Limb (tissue), 2 donors: Measurements from ENCODE around the gene POU3F2.
A peak's percentile ranks its signal among the peaks of the same experiment; 100 is the strongest.

Experiments
- DNase-seq, 2 donors: peaks; one replicate each; pipeline ENCODE4 v3.0.0-alpha.2; 2016; ENCODE audit errors: extremely low spot score in 2 of 2

POU3F2 gene

DNA sequence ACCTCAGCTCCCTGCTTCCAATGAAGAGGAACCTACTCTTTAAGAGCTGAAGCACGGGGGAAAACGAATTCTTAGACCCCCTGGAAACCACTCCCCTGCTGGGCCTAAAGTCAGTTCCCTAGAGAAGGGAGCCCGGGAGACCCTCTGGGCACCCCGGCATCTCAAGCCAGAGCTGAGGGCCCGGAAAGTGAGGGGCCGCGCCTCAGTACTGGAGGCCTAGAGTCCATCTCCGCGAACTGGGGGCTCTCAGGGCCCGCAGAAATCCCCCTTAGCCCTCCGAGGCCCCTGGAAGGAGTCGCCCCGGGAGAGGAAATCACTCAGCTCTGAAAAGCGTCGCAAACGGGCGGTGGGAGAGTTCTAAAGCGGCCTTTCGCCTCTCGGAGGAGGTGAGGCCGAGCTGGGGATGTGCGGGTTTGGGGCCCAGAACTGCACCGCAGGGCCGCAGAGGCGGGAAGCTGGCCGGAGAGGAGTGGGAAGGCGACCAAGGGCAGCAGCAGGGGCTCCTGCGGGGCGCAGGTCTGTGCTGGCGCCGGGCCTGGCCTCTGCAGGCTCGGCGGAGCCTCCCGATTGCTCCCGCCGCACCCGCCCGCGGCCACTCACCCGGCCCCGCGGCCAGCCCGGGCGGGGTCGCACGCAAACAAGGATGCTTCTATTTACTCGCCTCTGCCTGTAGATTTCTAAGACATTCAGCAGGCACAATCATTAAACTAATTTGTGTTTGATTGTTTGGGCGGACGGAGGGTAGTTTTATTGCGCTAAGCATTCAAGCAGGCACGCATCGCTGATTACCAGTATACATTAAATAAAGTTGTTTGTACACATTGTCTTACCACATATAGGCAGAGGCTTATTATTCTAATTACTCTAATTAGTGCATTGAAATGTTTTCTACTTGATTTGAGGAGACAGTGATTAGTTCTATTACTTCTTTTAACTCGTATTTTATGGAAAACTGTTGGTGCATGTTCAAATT is 9.2 kb downstream of the POU3F2 start:
- DNase-seq = peak in 1 of 2 donors; percentile 58

DNA sequence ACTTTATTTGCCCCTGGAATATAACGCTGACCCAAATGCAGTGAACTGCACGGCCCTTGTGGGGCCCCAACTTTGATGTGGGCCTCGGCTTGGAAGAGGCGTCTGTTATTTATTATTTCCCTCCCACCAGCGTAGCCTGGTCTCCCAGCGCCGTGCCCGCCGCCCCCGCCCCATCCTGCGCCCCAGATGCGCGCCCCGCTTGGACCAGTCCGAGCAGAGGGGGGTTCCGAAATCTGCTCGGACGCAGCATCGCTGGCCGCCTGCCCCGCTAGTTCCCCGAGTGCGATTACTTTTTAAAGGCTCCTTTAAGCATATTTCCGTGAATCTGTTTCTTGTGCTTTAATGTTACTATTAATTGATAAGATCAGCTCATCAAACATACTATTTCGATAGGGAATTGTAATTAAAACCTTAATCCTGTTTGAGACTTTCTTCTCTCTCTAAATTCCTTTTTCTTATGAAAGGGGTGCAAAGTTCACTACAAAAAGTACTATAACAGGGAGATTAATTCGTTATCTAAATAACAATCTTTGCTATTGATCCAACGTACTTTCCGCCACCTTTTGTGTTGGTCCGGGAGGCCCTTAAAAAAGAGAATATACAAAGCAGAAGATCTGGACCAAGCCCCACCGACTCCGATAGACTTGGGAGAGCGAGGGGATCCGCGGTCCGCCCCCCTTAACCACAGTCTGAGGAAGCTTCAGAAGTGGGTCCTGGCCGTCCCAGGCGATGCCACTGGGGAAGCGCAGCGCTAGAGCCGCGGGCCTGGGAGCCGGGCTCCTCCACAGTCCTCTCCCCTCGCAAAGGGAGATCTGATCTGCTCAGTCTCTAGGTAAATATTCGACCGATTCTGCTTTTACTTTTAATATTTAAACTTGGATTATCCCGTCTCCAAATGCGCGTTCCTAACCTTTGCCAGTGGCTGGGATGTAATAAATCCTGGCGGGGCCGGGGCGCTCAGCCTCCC is 10.2 kb downstream of the POU3F2 start:
- peak in 1 of 2 donors; percentile 62 for DNase-seq

DNA sequence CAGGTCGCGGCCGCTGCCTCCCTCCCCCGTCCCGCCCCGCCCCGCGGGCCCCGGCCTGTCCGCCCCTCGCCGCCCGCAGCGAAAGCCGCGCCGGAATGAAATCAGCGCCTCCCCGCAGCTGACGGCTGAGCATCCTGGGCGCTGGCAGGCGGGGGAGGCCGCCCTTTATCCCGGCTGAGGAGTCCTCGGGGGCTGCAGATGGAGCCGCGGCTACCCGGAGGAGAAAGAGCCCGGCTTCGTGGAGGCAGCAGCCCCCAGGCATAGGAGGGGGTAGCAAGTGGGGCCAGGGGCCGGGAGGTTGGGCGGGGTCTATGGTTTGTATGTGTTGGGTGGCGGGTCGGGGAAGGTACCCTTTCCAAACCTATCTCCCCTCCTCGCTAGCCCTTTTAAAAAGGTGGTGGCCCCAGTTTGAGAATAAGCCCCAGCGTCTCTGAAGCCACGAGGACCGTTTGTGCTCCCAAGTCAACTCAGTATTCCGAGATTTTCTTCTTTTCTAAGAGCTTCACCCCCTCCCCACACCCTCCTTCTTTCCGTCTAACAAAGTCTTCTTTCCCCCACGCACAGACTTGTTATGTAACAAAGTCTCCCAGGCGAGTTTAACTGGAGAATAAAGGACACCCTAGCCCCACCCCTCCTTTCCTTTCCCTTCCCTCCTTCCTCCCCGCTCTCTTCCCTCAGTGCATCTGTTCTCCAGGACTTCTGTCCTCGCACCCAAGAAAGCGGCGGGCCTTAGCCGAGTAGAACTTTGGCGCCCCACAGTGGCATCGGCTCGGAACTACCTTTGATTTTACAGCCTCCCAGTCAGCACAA is 11.0 kb downstream of the POU3F2 start:
- peak; percentile 87 to 92 for DNase-seq

DNA sequence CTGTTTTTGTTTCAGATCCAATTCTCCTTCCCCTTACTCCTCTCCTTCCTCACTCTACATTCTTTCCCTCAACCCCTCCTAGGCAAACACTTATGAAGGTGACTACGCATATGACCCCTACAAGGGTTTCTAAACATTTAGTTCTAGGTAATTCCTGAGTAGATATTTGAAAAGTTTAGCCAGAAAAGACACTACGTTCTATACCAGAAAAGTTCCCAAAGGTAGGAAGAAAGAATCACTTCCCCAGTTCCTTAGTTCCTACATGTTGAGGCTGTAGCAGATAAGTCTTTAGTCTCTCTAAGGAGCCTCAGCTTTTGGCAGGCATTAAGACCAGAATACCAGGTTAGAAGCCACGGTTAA is 11.6 kb downstream of the POU3F2 start:
- DNase-seq = no peak

DNA sequence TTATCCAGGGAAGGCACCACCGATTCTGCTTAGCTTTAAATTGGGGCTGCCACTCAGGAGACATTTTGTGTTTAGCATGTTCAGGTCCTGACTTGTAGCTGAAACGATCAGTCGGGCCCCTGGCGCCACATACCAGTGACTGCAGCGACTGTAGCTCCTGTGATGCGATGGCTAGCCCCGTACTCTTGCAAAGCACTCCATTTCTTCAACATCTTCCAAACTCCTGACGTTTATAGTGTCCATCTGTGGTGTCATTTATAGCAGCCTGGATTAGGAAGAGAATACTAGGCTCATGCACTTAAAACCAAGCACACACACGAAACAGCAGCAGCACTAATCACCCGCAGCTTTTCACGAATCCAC is 13.0 kb downstream of the POU3F2 start:
- no peak for DNase-seq

DNA sequence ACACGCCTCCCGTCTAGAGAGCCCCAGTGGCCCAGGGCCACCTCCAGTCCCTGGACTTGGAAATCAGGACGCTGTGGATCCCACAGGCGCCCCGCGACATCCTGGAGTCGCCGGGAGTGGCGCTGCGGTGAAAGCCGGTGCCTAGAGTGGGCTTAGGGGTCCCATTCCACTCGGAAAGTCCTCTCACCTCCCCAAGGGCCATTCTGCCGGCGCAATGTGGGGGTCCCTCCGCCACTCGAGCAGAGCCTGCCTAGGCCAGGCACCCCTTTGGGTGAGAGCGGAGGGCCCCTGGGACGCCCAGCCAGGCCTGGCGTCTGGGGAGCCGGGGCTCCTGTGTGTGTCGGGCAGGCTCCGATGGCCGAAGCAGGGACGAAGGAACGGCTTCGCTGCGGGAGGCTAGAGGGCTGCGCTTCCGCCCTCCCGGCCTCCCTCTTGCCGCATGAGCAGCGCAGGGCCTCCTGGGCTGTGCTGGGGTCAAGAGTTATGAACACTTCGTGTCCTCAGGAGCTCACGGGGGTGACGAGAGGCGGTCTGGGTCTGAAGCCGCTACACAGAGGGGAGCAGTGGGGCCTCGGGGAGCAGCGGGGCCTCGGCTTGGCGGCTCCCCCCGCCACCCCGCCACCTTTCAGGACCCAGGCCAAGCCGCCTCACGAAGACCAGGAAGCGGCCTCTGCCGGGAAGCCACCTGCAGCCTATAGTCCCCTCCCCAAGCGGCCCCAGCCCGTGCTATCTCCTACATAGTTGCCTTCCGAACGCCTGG is 13.6 kb downstream of the POU3F2 start:
- peak in 1 of 2 donors; percentile 53 for DNase-seq

DNA sequence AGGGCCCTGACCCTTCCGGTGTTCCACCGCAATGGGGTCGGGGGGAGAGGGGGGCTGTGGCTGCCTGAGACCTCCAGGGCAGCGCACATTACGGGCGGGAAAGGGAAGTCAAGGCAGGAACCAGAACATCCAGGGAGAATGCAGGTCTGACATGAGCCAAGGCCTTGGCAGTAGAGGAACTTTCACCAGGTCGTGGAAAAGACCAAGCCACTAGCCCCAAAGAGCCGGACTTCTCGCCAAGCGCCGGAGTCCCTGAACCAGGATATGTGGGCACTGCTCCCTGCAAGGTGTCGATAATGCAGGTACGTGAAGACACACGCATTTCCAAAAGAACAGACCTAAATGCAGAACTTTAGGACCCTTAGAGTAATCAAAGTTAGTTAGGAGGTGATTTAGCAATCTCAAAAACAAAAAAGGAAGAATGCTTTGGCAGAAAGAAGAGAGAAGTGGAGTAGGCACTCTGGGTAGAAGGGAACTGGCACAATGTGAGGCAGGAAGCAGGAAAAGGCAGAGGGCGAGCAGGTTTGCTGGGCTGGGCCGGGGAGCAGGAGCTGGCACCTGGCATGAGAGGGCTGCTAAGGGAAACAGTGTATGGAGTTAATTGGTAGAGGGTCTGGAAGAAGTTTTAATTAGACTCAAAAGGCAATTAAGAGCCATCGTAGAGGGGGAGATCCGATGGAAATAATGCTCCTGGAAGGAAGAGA is 14.3 kb downstream of the POU3F2 start:
- DNase-seq = no peak

DNA sequence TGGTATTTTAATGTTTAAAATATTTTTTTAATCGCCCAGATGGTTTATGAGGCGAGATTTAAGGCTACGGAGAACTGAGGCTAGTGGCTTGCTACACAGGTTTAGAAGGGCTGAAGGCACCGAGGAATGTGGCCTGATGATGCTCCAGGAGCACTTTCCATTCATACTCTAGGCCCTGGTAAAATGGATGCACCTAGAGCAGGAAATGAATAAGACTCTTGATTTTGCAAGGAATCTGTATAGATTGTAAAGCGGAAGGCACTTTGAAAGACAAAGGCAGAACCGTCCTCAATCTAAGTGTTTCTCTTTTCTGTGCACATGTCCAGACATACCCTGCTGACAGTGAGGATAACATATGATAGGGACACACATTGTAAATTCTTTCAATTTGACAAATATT is 30.1 kb downstream of the POU3F2 start:
- DNase-seq = no peak

DNA sequence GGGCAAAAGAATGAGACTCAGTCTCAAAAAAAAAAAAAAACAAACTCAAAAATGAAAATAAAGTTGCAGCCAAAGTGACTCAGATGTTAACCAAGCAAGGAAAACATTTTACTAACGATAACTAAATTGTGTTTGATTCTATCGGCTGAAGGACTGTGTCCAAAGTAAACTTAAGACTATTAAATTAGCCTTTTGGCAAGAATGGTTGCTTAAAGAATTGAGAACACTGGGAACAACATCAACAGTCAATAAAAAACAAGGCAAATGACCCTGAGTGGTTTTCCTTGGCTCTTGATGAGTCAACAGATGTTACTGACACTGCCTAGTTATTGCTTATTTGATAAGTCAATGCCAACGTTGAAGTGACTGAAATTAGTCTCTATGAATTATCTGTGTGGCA is 36.7 kb downstream of the POU3F2 start:
- DNase-seq = no peak

DNA sequence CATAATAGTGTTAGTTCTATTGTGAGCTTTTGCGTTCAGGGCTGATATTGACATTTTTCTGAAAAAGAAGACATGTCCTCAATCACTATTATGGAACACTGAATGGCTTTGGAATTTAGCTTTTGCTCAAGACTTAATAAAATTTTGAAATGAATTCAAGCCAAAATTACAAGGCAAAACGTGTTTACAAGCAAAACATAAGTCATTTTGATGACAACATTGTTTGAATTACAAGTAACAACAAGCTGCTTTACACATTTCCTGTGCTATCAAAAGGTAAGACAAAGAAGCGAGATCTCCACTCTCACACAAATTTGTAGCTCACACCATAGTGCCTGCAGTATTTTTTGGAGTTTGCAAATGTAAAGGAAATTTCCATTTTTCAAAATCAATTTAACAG is 37.4 kb downstream of the POU3F2 start:
- DNase-seq = no peak

DNA sequence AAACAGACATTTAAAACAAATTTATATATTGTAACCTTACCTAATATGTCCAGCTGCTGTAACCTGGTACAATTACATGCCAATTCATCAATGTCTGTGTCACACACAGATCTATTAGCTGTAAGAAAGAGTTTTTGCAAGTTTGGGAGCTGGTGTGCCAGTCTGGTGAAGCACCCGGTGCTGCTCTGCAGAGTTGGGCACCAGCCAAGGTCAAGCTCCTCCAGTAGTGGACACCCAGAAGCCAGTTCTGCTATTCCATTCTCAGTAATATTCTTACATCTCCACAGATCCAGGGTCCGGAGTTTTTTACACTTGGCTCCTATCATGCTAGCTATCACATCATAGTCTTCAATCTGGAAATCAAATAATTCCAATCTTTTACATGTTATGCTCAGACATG is 41.0 kb downstream of the POU3F2 start:
- DNase-seq = no peak

DNA sequence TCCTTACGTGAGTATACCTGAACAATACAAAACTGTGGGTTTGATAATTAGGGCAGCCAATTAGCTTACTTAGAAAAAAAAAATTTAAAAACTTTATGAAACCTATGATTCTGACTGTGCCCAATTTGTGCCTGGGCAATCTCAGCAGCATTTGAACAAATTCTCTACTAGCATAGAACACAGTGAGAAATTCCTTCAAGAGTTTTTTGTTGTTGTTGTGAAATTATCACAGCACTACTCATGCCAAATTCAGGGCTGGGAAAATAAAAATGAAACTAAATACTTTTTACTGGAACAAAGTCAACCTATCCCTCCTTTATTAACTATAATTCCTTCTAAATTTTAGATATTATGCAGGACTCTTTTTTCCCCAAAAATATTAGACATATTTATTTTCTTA is 42.9 kb downstream of the POU3F2 start:
- no peak for DNase-seq

DNA sequence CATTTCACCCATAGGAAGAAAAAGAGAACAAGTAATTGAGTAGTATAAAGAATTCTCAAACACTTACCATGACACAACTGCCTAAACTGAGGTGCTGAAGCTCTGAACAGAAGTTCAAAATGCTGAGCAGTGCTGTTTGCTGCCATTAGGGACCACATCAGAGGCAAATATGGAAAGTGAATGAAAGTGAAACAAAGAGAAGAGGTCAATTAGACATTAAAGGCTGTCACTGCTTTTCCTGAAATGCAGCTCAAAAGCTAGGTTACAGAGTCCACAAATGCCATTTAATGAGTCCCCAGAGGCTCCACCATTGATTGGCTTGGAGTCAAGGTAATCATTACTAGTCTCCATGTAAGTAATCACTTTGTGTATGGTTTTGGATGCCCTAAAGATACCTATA is 46.1 kb downstream of the POU3F2 start:
- DNase-seq = no peak

DNA sequence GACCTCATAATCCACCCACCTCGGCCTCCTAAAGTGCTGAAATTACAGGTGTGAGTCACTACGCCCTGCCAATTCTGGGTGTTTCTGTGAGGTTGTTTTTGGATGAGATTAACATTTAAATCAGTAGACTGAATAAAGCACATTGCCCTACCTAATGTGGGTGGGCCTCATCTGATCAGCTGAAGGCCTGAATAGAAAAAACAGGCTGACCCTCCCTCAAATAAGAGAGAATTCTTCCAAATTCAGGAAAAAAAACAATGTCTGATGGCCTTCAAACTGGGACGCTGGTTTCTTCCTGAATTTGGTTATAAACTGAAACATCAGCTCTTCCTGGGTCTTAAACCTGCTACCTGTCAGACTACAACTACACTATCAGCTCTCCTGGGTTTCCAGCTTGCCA is 51.0 kb downstream of the POU3F2 start:
- DNase-seq = no peak

DNA sequence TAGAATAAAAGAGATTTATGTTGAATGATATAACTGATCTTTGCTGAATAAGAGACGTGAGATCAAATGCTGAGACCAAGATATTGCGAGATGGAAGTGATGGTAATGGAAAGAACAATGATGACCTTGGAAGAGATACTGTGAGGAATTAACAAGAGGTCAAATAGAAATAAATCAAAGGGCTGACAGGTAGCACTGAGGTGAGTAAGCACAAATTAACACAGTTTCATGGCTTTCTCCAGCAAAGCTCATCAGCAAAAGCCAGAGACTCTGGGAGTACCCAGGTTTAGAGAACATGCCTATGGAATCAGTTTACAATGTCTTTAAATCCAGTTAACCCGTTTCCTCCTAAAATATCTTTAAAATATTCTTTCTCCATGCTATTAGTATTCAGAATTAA is 53.3 kb downstream of the POU3F2 start:
- DNase-seq = no peak
